Measurements from ENCODE around the gene SLC6A8.
A peak's percentile ranks its signal among the peaks of the same experiment; 100 is the strongest.
"Not testable (repeated sequence)": the region's sequence is repeated elsewhere in the genome, so short reads cannot be mapped to it uniquely, and the experiment has no call there.

SLC6A8 gene

GRCh38 chrX:153701706-153702105 lies 14.0 kb downstream of the SLC6A8 start:
- Histone ChIP-seq H3K27ac (ENCODE audit: poor library complexity, severe bottlenecking) (no peak overlapping the region), H3K4me1 (ENCODE audit: insufficient read depth, poor library complexity, severe bottlenecking) (no peaks in the 10 kb centered on the region), H3K27me3 (ENCODE audit: insufficient read depth, poor library complexity, severe bottlenecking) (no peaks in the 10 kb centered on the region), H3K4me3 (ENCODE audit: severe bottlenecking) (no peak overlapping the region), H3K9me3 (ENCODE audit: severe bottlenecking) (no peaks in the 10 kb centered on the region), H3K36me3 (ENCODE audit: low read depth) (peaks cover 5% of the 10 kb centered on the region; the same call in 1 of the 2 replicates)
- ATAC-seq (ENCODE audit: low read depth): no peak
- TF ChIP-seq, protein P1, sequence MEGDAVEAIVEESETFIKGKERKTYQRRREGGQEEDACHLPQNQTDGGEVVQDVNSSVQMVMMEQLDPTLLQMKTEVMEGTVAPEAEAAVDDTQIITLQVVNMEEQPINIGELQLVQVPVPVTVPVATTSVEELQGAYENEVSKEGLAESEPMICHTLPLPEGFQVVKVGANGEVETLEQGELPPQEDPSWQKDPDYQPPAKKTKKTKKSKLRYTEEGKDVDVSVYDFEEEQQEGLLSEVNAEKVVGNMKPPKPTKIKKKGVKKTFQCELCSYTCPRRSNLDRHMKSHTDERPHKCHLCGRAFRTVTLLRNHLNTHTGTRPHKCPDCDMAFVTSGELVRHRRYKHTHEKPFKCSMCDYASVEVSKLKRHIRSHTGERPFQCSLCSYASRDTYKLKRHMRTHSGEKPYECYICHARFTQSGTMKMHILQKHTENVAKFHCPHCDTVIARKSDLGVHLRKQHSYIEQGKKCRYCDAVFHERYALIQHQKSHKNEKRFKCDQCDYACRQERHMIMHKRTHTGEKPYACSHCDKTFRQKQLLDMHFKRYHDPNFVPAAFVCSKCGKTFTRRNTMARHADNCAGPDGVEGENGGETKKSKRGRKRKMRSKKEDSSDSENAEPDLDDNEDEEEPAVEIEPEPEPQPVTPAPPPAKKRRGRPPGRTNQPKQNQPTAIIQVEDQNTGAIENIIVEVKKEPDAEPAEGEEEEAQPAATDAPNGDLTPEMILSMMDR (IDR thresholded peaks at IDR 0.05; ENCODE audit: poor library complexity, severe bottlenecking): no peak
- DNase-seq (ENCODE audit: low spot score): no peak

- Histone ChIP-seq H3K4me3 (ENCODE audit: severe bottlenecking) (no peak overlapping the region), H3K36me3 (ENCODE audit: low read depth) (peaks cover 5% of the 10 kb centered on the region; the same call in 1 of the 2 replicates), H3K27ac (ENCODE audit: poor library complexity, severe bottlenecking) (no peak overlapping the region), H3K27me3 (ENCODE audit: insufficient read depth, poor library complexity, severe bottlenecking) (no peaks in the 10 kb centered on the region), H3K9me3 (ENCODE audit: severe bottlenecking) (no peaks in the 10 kb centered on the region), H3K4me1 (ENCODE audit: insufficient read depth, poor library complexity, severe bottlenecking) (no peaks in the 10 kb centered on the region)
- ATAC-seq (ENCODE audit: low read depth) (no peak), DNase-seq (ENCODE audit: low spot score) (no peak)
- TF ChIP-seq, protein P1 (IDR thresholded peaks at IDR 0.05; ENCODE audit: poor library complexity, severe bottlenecking): no peak
Observed at GRCh38 chrX:153702336-153703035, 14.8 kb downstream of the SLC6A8 start.

DNA sequence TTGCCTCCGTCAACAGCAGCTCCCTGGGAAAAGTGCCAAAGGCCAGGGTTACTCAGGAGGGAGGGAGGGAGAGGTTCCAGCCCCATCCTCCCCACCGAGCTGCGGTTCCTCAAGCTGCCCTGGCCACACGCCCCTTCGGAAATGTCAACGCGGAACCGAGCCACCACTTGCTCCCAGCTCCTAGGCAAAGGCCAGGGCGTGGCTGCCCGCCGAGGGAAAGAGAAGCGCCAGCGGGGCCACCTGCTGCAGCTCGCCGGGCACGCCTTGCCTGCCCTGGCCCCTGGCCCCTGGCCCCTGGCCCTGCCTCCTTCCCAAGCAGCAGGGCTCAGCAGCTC lies 15.3 kb downstream of the SLC6A8 start:
- H3K4me3 ChIP-seq (ENCODE audit: severe bottlenecking): no peak overlapping the region
- no peaks in the 10 kb centered on the region for H3K4me1 ChIP-seq (ENCODE audit: insufficient read depth, poor library complexity, severe bottlenecking)
- no peaks in the 10 kb centered on the region for H3K9me3 ChIP-seq (ENCODE audit: severe bottlenecking)
- no peaks in the 10 kb centered on the region for H3K27me3 ChIP-seq (ENCODE audit: insufficient read depth, poor library complexity, severe bottlenecking)
- no peak overlapping the region for H3K27ac ChIP-seq (ENCODE audit: poor library complexity, severe bottlenecking)
- no peak for DNase-seq (ENCODE audit: low spot score)
- H3K36me3 ChIP-seq (ENCODE audit: low read depth): peaks cover 9% of the 10 kb centered on the region; the same call in 1 of the 2 replicates
- TF ChIP-seq, protein P1 (IDR thresholded peaks at IDR 0.05; ENCODE audit: poor library complexity, severe bottlenecking): no peak
- no peak for ATAC-seq (ENCODE audit: low read depth)

- no peak for ATAC-seq (ENCODE audit: low read depth)
- Histone ChIP-seq H3K4me3 (ENCODE audit: severe bottlenecking) (no peak overlapping the region), H3K9me3 (ENCODE audit: severe bottlenecking) (no peaks in the 10 kb centered on the region), H3K4me1 (ENCODE audit: insufficient read depth, poor library complexity, severe bottlenecking) (no peaks in the 10 kb centered on the region), H3K27me3 (ENCODE audit: insufficient read depth, poor library complexity, severe bottlenecking) (no peaks in the 10 kb centered on the region), H3K27ac (ENCODE audit: poor library complexity, severe bottlenecking) (peak overlapping the region; percentile 20), H3K36me3 (ENCODE audit: low read depth) (peaks cover 10% of the 10 kb centered on the region; the same call in 1 of the 2 replicates)
- DNase-seq (ENCODE audit: low spot score): no peak
- TF ChIP-seq, protein P1 (IDR thresholded peaks at IDR 0.05; ENCODE audit: poor library complexity, severe bottlenecking): no peak
Observed at GRCh38 chrX:153704021-153704526, 16.3 kb downstream of the SLC6A8 start.

DNA sequence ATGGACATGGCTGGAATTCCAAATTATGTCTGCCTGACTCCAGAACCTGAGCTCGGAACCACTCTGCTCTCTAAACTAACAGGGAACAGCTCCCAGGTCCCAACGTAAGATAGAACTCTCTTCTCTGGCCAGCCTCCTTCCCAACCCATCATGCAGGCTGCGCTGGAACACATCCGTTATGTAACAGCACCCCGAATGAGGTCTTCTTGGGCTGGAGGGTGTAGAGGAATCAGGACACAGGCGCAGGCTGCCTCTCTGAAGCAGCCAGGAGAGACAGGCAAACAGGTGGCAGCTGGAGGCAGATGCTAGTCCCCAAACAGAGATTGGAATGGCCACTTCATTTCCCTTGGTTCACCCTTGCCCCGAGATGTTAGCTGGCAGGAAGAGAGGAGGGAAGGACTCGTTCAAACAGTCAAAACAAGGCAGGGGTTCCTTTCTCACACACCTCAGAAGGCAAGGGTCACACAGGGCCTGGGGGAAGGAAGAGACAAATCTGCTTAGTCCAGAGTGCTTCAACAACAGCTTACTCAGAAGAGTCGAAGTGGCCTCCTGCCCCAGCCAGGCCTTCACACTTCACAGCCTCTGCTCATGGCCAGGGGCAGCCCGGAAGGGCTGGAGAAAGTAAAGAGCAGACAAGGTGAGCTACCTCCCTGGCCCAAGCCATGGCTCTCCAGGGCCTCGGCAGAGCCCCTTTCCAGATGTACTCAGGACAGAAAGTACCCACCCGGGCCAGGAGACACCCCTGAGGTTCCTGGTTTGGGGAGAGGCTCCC lies 17.1 kb downstream of the SLC6A8 start:
- peaks cover 10% of the 10 kb centered on the region; the same call in 1 of the 2 replicates for H3K36me3 ChIP-seq (ENCODE audit: low read depth)
- not testable (repeated sequence) for H3K4me3 ChIP-seq (ENCODE audit: severe bottlenecking); DNase-seq (ENCODE audit: low spot score); ATAC-seq (ENCODE audit: low read depth); H3K4me1 ChIP-seq (ENCODE audit: insufficient read depth, poor library complexity, severe bottlenecking); H3K27me3 ChIP-seq (ENCODE audit: insufficient read depth, poor library complexity, severe bottlenecking); H3K9me3 ChIP-seq (ENCODE audit: severe bottlenecking)
- H3K27ac ChIP-seq (ENCODE audit: poor library complexity, severe bottlenecking): peak overlapping the region; percentile 20

DNA sequence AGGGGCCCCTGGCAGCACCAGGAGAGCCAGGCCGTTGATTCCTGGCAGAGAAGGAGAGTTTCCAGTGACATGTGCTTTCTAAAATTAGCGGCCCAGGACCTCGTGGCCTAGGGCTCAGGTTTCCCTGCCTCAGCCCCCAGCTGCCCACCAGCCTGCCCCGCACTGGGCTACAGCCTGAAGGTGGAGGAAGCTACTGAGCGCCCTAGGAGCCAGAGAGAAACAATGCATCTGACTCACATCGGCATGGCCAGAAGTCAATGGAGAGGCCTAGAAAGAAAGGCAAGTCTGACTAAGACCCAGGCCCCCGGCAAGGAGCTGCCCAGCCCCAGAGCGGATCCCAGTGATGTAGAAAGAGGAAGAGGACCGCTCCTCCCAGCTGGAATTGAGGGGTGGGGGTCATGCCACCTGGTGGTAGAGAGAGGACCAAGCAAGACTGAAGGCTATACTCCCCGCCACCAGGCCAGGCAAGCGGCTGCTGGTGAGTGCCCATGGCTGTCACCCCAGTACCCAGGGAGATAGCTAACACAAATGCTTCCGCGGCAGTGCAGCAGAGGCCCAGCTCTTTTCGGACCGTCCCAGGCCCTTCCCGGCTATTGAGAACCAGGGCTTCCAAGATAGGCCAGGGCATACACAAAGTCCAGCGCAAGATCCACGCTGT lies 17.8 kb downstream of the SLC6A8 start:
- not testable (repeated sequence) for H3K27me3 ChIP-seq (ENCODE audit: insufficient read depth, poor library complexity, severe bottlenecking); H3K4me1 ChIP-seq (ENCODE audit: insufficient read depth, poor library complexity, severe bottlenecking); H3K9me3 ChIP-seq (ENCODE audit: severe bottlenecking); H3K4me3 ChIP-seq (ENCODE audit: severe bottlenecking); DNase-seq (ENCODE audit: low spot score)
- peaks cover 10% of the 10 kb centered on the region; the same call in 1 of the 2 replicates for H3K36me3 ChIP-seq (ENCODE audit: low read depth)
- peak; percentile 32; the same call in 2 of the 3 replicates for ATAC-seq (ENCODE audit: low read depth)
- peak overlapping the region; percentile 20 for H3K27ac ChIP-seq (ENCODE audit: poor library complexity, severe bottlenecking)
